Measurements from ENCODE around the gene OR52I1.

OR52I1 gene

DNA sequence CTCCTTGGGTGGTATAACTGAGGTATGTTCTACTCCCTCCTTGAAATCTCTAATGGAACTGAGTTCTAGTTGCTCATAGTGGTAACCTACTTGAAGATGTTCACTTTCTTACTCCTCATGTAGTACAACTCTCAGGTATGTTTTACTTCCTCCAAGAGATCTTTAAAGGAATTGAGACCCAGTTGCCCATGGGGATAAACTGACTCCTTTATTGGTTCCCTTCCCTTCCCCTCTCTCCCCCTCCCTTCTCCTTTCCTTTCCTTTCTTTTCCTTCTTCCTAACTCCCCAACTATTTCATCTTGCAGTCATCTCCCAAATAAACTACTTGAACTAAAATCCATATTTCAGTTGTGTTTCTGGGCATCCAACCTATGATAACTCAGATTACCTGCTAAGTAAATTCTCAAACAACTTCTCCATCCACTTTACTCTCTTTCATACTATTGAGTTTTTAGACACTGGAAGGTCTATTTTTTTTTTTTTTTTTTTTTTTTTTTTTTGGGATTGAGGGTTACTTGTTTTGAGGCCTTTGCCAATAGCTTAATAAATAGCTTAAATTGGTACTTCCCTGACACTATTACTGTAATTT lies 22.1 kb downstream of the OR52I1 start:
- DNase-seq, result no peak

DNA sequence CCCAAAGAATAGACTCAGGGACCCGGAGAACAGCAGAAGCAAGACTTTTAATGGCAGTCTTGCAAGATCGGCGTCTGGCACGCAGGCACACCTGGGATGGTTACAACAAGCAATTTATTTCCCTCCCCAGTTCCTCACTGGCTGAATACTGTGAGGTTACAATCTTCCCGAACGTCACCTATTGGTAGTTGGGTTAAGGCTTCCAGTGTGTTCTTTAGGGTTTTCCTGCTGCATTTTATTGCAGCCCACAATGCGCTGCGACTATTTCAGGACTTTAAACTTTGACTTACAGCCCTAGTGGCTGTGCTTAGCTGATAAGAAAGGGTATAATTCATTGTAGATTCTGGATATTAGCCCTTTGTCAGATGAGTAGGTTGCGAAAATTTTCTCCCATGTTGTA lies 25.7 kb downstream of the OR52I1 start:
- no peak for DNase-seq

DNA sequence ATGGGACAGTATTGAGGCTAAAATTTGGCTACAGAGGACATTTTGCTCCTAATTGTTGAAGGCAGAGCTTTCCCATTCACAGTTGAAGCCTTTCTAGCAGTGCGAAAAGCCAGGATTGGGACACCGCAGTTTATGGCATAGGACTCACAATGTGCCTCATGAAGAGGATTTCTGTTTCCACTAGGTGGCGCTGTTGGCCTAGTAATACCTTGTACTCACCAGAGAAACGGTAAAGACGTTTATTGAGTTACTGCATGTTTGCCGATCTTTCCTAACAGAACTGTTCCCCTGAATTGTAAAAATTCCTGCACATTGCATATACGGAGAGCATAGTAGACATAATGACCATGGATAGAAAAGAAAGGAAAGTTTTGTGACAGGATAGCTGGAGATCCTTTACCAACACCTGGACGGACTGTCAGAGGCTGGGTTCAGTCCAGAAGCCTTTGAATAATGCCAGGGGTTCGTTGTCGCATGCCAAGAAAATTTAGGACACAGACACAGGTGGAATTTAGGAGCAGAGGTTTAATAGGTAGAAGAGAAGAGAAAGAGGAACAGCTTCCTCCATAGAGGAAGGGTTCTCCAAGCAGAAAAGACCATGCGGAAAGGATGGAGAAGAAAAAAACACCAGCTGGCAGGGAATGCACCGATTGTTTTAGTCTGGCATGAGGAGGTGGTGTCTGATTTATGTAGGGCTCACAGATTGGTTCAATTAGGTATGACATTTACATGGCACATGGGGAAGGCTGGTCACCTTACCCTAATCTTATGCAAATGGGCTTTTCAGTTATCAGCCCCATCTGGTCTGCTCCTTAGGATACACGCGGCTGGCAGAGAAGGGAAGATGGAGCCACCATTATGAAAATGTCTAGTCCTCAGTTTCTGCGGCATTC lies 32.6 kb downstream of the OR52I1 start:
- no peak for DNase-seq

DNA sequence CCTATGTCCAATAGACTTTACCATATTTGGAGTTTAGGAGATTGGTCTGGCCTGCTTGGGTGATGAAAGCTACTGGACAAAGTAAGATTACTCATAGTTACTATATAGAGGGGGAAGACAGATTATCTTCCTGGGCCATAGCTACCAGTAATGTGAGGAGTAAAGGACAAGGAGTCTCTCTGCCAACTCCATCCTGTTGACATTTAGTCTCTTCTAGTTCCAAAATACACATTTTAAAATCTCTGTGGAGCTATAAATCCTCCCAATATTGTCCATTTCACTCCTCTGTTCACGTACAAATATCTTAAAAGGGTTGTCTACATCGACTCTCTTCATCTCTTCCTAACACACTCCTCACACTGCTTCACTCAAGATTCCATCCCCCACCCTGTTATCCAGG lies 42.3 kb downstream of the OR52I1 start:
- DNase-seq, result no peak

DNA sequence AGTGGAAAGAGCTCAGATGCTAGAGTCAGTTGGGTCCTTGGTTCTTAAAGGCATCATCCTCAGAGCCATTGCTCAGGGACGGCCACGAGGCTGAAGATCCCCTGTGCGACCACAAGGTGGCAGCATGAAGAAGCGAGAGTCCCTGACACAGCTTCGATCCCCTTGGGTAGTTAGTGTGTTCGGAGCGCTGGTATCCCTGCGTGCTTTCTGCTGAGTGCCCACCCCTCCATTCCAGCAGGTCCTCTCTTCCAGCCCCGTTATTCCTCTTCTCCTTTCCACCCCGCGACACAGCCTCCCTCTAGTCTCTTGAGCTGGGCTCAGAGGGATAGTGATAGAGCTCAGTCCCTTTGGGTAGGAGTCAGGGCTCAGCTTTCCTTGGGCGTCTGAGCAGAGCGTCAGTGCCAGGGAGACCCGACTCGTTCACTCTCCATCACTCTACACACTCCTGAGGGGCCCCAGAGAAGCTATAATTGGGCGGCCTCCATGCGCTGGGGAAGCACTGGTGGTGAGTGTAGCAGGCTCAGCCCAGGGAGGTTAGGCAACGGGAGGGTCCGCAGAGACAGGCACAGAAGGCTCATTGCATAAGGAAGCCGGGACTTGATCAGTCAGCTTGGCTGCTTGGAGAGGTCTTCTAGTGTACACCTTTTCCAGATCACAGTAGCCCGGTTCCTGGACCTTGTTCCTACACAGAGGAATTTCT lies 43.3 kb downstream of the OR52I1 start, which contains the start of gene OR51D1:
Gene OR51D1 (plus strand): TSS at position 516 of the 700 bp plus-strand sequence. CDS start 2,314 bp downstream, outside the sequence.
- no peak for DNase-seq

DNA sequence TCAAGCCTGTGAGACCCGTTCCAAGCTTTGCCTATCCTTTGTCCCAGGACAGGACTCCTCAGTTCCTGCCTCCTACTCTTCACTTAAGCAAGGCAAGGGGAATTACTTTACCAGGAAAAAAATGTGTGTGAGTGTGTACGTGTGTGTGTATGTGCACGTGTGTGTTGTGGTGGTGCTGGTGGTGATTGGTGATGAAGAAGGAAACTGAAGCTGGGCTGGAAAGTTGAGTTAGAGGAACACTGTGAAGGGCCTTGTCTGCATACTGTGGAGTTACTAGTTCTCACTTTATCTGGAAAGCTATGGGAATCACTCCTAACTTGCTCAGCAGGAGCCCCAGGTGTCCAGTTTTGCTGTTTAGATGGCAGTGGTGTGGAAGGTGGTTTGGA lies 43.8 kb downstream of the OR52I1 start:
- no peak for DNase-seq

DNA sequence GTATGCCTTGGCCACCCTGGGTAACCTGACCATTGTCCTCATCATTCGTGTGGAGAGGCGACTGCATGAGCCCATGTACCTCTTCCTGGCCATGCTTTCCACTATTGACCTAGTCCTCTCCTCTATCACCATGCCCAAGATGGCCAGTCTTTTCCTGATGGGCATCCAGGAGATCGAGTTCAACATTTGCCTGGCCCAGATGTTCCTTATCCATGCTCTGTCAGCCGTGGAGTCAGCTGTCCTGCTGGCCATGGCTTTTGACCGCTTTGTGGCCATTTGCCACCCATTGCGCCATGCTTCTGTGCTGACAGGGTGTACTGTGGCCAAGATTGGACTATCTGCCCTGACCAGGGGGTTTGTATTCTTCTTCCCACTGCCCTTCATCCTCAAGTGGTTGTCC lies 46.1 kb downstream of the OR52I1 start:
- DNase-seq, result no peak

DNA sequence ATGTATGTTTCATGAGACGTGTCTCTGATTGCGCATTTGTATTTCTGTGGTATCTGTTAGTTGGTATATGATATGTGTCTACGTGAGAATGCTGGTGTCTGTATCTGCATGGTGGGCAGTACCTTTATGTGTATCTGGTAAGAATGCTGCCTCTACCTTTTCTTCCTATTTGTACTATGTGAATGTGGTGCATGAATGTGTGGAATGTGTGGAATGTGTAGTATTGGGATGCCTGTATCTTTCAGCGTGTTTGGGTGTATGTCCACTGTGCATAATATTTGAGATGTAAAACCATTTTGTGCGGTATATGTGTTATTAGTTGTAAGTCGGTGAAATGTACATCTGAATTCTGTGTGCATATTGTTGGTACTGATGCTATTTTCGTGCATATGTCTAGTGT lies 47.7 kb downstream of the OR52I1 start:
- no peak for DNase-seq

DNA sequence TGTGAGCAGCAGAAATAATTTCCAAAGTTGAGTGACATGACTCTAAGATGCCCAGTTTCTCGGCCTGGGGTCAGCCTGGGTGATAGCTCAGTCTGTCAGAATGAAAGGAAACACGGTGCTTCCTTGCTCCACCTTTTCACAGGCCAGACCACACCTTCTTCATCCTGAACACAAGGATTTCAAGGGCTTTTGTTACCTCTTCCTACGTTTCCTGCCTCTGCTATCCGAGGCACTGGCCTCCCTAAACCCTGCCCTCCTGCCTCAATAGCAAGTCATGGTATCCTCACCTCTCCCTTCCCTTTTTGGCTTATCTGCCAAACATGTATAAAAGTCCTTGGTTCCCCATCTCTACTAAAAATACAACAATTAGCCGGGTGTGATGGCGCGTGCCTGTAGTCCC lies 48.2 kb downstream of the OR52I1 start:
- DNase-seq, result no peak

DNA sequence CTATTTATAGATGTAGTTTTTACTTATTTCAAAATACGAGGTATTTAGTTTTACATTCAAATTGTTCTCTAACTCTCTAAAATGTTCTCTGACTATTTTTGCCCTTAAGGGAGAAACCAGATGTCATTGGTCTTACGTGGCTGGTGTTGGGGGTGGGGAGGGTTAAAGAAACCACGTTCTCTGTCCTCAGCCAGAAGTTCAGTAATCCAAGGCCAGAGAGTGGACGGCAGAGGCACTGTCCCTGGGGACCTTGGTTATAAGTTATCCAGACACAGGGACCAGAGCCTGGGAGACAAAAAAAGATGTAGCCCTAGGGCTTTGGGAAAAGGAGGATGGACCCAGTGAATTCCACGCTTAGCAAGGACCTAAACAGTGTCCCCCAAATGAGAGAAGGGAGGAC lies 49.2 kb downstream of the OR52I1 start:
- no peak for DNase-seq

DNA sequence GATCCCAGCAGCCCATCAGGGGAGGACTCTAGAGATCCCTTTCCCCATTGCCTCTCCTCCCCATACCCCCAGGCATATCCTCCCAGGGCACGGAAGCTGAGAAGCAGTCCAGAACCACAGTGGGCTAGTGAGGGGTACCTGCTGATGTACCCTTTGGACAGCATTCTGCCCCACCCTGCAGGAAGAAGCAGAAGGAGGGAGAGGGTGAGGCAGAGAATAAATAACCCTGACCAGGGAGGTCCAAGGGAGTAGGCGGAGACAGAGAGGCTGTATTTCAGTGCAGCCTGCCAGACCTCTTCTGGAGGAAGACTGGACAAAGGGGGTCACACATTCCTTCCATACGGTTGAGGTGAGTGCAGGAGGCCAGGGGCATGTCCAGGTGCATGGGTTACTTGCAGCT lies 49.8 kb downstream of the OR52I1 start, which contains the start of gene OR51E1:
Gene OR51E1 (plus strand): TSS at position 301 of the 400 bp plus-strand sequence. CDS start 8,545 bp downstream, outside the sequence.
- no peak for DNase-seq

DNA sequence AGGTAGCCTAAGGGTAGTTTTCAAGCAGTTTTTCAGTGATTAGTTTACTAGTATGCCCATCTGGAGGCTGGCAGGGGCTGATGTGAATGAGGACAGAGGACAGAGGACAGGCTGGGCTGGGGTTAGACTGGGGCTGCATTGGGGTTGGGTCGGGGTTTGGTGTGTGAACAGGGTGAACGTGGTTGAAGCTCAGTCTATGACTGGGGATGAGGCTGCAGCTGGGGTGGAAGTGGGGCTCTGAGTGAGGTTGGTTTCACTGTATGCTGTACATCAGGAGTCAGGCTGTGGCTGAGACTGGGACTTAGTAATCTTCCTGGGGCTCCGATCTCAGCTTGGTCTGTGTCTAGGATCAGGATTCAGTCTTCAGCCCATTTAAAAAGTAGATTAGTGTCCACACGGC lies 50.4 kb downstream of the OR52I1 start:
- no peak for DNase-seq

Data from activated gamma-delta T cell (primary cell).